HEK293 (cell line): ENCODE data around the gene STIM2.

Experiments used
- CTCF ChIA-PET: fragments of 350-600 bp; formaldehyde crosslinking; extraction: SDS; loops from one replicate; lab custom pipeline; 2021; ENCODE audit warnings: antibody characterized with exemption; lab: Yijun Ruan, JAX
- POLR2A ChIA-PET: fragments of 300-600 bp; formaldehyde crosslinking; extraction: SDS; loops from one replicate; lab custom pipeline; 2020; ENCODE audit warnings: antibody characterized with exemption, inconsistent platforms; lab: Yijun Ruan, JAX
- H3K27ac ChIP-seq: fragments of 200-500 bp; sonication (Bioruptor generic); 2 replicates; pipeline ENCODE4 v1.5.1; 2014; ENCODE audit warnings: low read depth, low read length, control low read depth, inconsistent platforms; ENCODE audit errors: extremely low read depth
- H3K36me3 ChIP-seq, 2 experiments: fragments of 200-500 bp in 1 of 2; sonication (Bioruptor generic) in 1 of 2; 1 replicate in 1 of 2; 2 replicates in 1 of 2; pipeline ENCODE4 v1.5.1; 2014 to 2017; ENCODE audit warnings: inconsistent platforms in 2 of 2, low read length in 2 of 2; ENCODE audit not compliant: control insufficient read depth in 2 of 2, insufficient read depth in 1 of 2
- H3K4me1 ChIP-seq: fragments of 200-500 bp; sonication (Bioruptor generic); 2 replicates; pipeline ENCODE4 v1.5.1; 2014; ENCODE audit warnings: mild to moderate bottlenecking, low read length, inconsistent platforms; ENCODE audit not compliant: control insufficient read depth, insufficient read depth
- H3K4me3 ChIP-seq: 2 replicates; pipeline ENCODE4 v1.5.1; 2011; ENCODE audit warnings: low read depth, mild to moderate bottlenecking, control low read depth, low read length, moderate library complexity
- H3K9me3 ChIP-seq: fragments of 200-500 bp; sonication (Bioruptor generic); 2 replicates; pipeline ENCODE4 v1.5.1; 2014; ENCODE audit warnings: low read depth, low read length, inconsistent platforms; ENCODE audit not compliant: control insufficient read depth, insufficient read depth
- ATF2 ChIP-seq: fragments of 450-650 bp; formaldehyde crosslinking; IDR thresholded peaks from 2 replicates; pipeline ENCODE4 v1.5.1; 2016; ENCODE audit warnings: missing biosample characterization, missing genetic modification characterization, low read depth
- FEZF1 ChIP-seq: fragments of 450-650 bp; formaldehyde crosslinking; IDR thresholded peaks from 2 replicates; pipeline ENCODE4 v1.5.1; 2016; ENCODE audit warnings: missing biosample characterization, missing genetic modification characterization
- GLI2 ChIP-seq: fragments of 450-650 bp; formaldehyde crosslinking; IDR thresholded peaks from 2 replicates; pipeline ENCODE4; 2017; ENCODE audit warnings: missing biosample characterization, missing genetic modification characterization, low read depth, borderline replicate concordance
- GLIS1 ChIP-seq: fragments of 450-650 bp; formaldehyde crosslinking; IDR thresholded peaks from 2 replicates; pipeline ENCODE4 v1.5.1; 2016; ENCODE audit warnings: missing biosample characterization, missing genetic modification characterization
- HOXD13 ChIP-seq: sonication (generic); formaldehyde crosslinking; IDR thresholded peaks from 2 replicates; pipeline ENCODE4 v1.8.0; 2022; ENCODE audit warnings: missing genetic modification reagents, borderline replicate concordance
- KLF9 ChIP-seq: fragments of 450-650 bp; formaldehyde crosslinking; IDR thresholded peaks from 2 replicates; pipeline ENCODE4 v1.5.1; 2016; ENCODE audit warnings: missing biosample characterization, missing genetic modification characterization, low read depth
- OSR2 ChIP-seq: fragments of 450-650 bp; formaldehyde crosslinking; IDR thresholded peaks from 2 replicates; pipeline ENCODE4 v1.5.1; 2016; ENCODE audit warnings: missing biosample characterization, missing genetic modification characterization
- PRDM6 ChIP-seq: fragments of 450-650 bp; formaldehyde crosslinking; IDR thresholded peaks from 2 replicates; pipeline ENCODE4 v1.5.1; 2017; ENCODE audit warnings: missing biosample characterization, missing genetic modification characterization
- REST ChIP-seq: fragments of 450-650 bp; formaldehyde crosslinking; IDR thresholded peaks from 2 replicates; pipeline ENCODE4 v1.5.1; 2016; ENCODE audit warnings: missing biosample characterization, missing genetic modification characterization
- SP3 ChIP-seq: fragments of 450-650 bp; formaldehyde crosslinking; IDR thresholded peaks from 2 replicates; pipeline ENCODE4 v1.5.1; 2016; ENCODE audit warnings: missing biosample characterization, missing genetic modification characterization
- SP7 ChIP-seq: fragments of 450-650 bp; formaldehyde crosslinking; IDR thresholded peaks from 2 replicates; pipeline ENCODE4 v1.5.1; 2016; ENCODE audit warnings: missing biosample characterization, missing genetic modification characterization
- TCF7L2 ChIP-seq: IDR thresholded peaks from 2 replicates; pipeline ENCODE4 v1.6.1; 2011; ENCODE audit warnings: low read depth, mild to moderate bottlenecking, inconsistent platforms, low read length, moderate library complexity, borderline replicate concordance
- TRIM28 ChIP-seq: IDR thresholded peaks from 2 replicates; pipeline ENCODE4 v1.6.1; 2011; ENCODE audit warnings: low read length, control low read depth, borderline replicate concordance
- WT1 ChIP-seq: fragments of 450-650 bp; formaldehyde crosslinking; IDR thresholded peaks from 2 replicates; pipeline ENCODE4 v1.5.1; 2016; ENCODE audit warnings: missing biosample characterization, missing genetic modification characterization
- ZNF114 ChIP-seq: fragments of 450-650 bp; formaldehyde crosslinking; IDR thresholded peaks from 2 replicates; pipeline ENCODE4 v1.5.0; 2017; ENCODE audit warnings: missing biosample characterization, missing genetic modification characterization
- ZNF280D ChIP-seq: fragments of 450-650 bp; formaldehyde crosslinking; IDR thresholded peaks from 2 replicates; pipeline ENCODE4 v1.5.1; 2016; ENCODE audit warnings: missing biosample characterization, missing genetic modification characterization
- ZNF350 ChIP-seq: fragments of 450-650 bp; formaldehyde crosslinking; IDR thresholded peaks from 2 replicates; pipeline ENCODE4 v1.5.0; 2017; ENCODE audit warnings: missing biosample characterization, mild to moderate bottlenecking, missing genetic modification characterization
- ZNF561 ChIP-seq: fragments of 450-650 bp; IDR thresholded peaks from 2 replicates; pipeline ENCODE4 v1.5.1; 2018; ENCODE audit warnings: missing biosample characterization, missing genetic modification characterization, borderline replicate concordance
- ZNF639 ChIP-seq: fragments of 450-650 bp; formaldehyde crosslinking; IDR thresholded peaks from 2 replicates; pipeline ENCODE4 v1.5.1; 2016; ENCODE audit warnings: missing biosample characterization, missing genetic modification characterization
- ZNF701 ChIP-seq: fragments of 450-650 bp; formaldehyde crosslinking; IDR thresholded peaks from 2 replicates; pipeline ENCODE4 v1.5.1; 2016; ENCODE audit warnings: missing biosample characterization, missing genetic modification characterization
- ZNF707 ChIP-seq: fragments of 450-650 bp; formaldehyde crosslinking; IDR thresholded peaks from 2 replicates; pipeline ENCODE4 v1.5.1; 2016; ENCODE audit warnings: missing biosample characterization, missing genetic modification characterization
- ZNF843 ChIP-seq: fragments of 450-650 bp; formaldehyde crosslinking; IDR thresholded peaks from 2 replicates; pipeline ENCODE4 v1.5.1; 2016; ENCODE audit warnings: missing biosample characterization, missing genetic modification characterization
- ZXDB ChIP-seq: fragments of 450-650 bp; formaldehyde crosslinking; IDR thresholded peaks from 2 replicates; pipeline ENCODE4 v1.5.1; 2016; ENCODE audit warnings: missing biosample characterization, missing genetic modification characterization

STIM2 gene

GRCh38 chr4:26936284-26937065, 75.8 kb downstream of the STIM2 start:
- peak overlapping the region; percentile 13; the same call in 1 of the 2 replicates for H3K27ac ChIP-seq
- POLR2A ChIA-PET = no interaction called here
- no peak overlapping the region for H3K4me3 ChIP-seq
- H3K4me1 ChIP-seq = peaks cover 31% of the 10 kb centered on the region
- CTCF ChIA-PET = no interaction called here
- no peaks in the 10 kb centered on the region for H3K36me3 ChIP-seq
- no peaks in the 10 kb centered on the region for H3K9me3 ChIP-seq
- TF ChIP-seq ZNF350 (no peak), REST (tag by site-specific recombination) (no peak), ZNF114 (tag by site-specific recombination) (no peak), GLI2 (tag by site-specific recombination) (no peak), KLF9 (tag by site-specific recombination) (no peak), ZXDB (tag by site-specific recombination) (peak; percentile 71), ZNF280D (no peak), OSR2 (tag by site-specific recombination) (peak; percentile 50; the same call in 1 of the 2 replicates), ZNF701 (no peak), ZNF639 (tag by site-specific recombination) (no peak), TCF7L2 (peak; percentile 74; the same call in 1 of the 2 replicates), ZNF707 (tag by site-specific recombination) (no peak), WT1 (tag by site-specific recombination) (peak; percentile 39; the same call in 1 of the 2 replicates), PRDM6 (peak; percentile 43), ZNF561 (no peak), FEZF1 (tag by site-specific recombination) (peak; percentile 49; the same call in 1 of the 2 replicates), TRIM28 (peak; percentile 48; the same call in 1 of the 2 replicates), SP3 (tag by site-specific recombination) (no peak), SP7 (no peak), GLIS1 (tag by site-specific recombination) (peak; percentile 43; the same call in 1 of the 2 replicates), HOXD13 (CRISPR knock-in tag) (no peak), ATF2 (tag by site-specific recombination) (no peak), ZNF843 (tag by site-specific recombination) (peak; percentile 47; the same call in 1 of the 2 replicates)
